Activated CD4-positive, alpha-beta T cell treated with anti-CD3 and anti-CD28 coated beads for 48 hours (primary cell): ENCODE measurements around the gene SCMH1.
"Not testable (repeated sequence)": the region's sequence is repeated elsewhere in the genome, so short reads cannot be mapped to it uniquely, and the experiment has no call there.

Source experiments
- DNase-seq: peaks from one replicate; pipeline ENCODE4 v3.0.0-alpha.2; 2020

Gene SCMH1

GRCh38 chr1:41144285-41144684, 97.8 kb downstream of the SCMH1 start:
- DNase-seq = no peak

DNA sequence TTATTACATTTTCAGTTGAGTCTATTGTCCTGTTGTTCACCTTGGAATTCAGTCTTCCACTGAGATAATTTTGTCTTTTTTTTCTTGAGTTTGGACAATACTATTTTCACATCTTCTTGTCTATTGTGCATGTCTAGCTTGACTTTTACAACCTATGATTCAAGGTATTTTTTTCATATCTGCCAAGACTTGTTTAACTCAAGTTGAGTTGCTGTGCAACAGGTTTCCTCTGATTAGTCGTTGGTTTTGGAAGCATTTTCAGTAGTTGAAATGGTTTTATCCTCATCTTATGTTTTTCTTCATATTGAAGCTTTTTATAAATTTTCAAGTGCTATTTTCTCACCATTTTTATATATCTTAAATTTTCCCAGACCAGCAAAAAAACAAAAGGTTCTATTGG, 103.6 kb downstream of the SCMH1 start:
- no peak for DNase-seq

GRCh38 chr1:41135196-41135947, 106.7 kb downstream of the SCMH1 start:
- no peak for DNase-seq

DNA sequence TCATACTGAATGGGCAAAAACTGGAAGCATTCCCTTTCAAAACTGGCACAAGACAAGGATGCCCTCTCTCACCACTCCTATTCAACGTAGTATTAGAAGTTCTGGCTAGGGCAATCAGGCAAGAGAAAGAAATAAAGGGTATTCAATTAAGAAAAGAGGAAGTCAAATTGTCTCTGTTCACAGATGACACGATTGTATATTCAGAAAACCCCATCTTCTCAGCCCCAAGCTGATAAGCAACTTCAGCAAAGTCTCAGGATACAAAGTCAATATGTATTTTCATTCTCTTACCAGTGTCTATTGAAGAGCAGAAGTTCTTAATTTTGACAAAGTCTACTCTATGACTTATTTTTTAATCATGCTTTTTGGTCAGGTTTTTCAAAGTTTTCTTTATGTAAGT, 107.8 kb downstream of the SCMH1 start:
- not testable (repeated sequence) for DNase-seq

DNA sequence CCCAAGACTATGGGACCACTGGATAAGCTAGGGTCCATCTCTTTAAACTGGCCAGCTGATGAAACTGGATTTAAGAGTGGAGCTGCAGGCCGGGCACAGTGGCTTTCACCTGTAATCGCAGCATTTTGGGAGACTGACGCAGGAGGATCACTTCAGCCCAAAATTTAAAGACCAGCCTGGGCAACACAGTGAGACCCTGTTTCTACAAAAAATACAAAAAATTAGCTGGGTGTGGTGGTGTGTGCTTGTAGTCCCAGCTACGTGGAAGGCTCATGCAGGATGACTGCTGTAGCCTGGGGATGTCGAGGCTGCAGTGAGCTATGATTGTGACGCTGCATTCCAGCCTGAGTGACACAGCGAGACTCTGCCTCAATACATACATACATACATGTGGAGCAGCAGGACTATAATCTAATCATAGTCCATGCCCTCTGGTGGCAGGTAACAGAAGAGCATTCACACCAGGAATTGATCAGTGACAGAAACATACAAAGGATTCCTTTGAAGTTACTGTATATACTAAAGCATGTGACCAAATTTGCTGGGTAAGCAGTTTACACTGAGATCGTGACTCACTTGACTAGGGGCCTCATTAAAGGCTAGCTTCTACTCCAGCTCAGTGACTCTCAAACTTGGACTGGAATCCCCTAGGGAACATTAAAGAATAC, 119.1 kb downstream of the SCMH1 start:
- peak; percentile 21 for DNase-seq

DNA sequence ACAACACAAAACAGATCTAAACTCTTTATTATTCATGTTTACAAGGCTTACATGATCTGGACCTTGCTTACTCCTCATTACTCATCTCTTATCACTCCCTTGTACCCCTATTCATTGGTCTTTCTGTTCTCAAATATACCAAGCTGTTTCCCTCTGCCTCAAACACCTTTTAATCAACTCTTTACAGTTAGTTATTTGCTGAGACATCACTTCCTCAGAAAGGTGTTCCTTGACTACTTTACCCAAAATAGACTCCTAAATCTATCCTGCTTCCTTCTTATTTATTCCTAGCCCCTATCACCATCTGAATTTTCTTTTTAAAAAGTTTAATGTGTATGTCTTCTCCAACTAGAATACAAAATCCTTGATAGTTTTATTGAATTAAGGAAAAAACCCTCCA, 120.0 kb downstream of the SCMH1 start:
- DNase-seq = no peak

DNA sequence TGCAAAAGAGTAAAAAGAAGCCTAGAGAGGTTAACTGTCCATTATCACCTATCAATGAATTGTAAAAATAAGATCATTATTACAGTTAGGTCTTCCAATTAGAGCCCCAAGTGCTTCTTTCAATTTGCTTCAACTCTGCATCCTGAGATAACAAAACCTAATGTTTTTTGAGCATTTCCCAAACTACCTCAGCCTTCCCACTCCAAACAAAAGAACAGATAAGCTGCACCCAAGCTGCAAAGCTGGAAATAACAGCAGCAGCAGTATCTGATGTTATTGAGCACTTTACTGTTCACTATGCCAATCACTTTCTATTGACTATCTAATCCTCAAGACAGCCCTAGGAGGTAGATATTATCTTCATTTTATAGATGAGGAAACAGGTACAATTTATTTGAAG, 123.5 kb downstream of the SCMH1 start:
- DNase-seq = no peak

DNA sequence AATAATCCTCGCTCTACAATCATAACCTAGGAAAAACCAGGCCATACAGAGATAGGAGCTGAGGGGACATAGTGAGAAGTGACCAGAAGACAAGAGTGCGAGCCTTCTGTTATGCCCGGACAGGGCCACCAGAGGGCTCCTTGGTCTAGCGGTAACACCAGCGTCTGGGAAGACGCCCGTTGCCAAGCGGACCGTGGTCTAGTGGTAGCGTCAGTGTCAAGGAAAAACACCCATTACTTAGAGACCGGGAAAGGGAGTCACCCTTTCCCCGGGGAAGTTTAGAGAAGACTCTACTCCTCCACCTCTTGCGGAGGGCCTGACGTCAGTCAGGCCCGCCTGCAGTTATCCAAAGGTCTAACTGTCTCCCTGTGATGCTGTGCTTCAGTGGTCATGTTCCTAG, 124.9 kb downstream of the SCMH1 start:
- not testable (repeated sequence) for DNase-seq

DNA sequence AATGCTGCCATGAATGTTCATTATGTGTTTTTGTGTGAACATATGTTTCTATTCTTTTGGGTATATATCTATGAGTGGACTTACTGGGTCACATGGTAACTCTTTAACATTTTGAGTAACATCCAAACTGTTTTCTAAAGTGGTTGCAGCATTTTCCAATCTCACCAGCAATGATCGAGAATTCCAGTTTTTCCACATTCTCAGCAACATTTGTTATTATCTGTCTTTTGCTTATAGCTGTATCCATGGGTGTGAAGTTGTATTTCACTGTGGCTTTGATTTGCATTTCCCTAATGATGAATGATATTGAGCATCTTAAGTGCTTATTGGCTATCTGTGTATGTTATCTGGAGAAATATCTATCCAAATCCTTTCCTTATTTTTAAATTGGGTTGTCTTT, 131.4 kb downstream of the SCMH1 start:
- DNase-seq = no peak

GRCh38 chr1:41110286-41110685, 131.8 kb downstream of the SCMH1 start:
- DNase-seq = no peak

GRCh38 chr1:41109310-41110197, 132.6 kb downstream of the SCMH1 start:
- no peak for DNase-seq

GRCh38 chr1:41108696-41109275, 133.3 kb downstream of the SCMH1 start:
- DNase-seq = no peak

- DNase-seq = no peak
These were observed 138.3 kb downstream of the SCMH1 start for GRCh38 chr1:41103766-41104165.

GRCh38 chr1:41102653-41103052, 139.5 kb downstream of the SCMH1 start:
- no peak for DNase-seq

- no peak for DNase-seq
These were observed 140.0 kb downstream of the SCMH1 start for GRCh38 chr1:41101950-41102607.

DNA sequence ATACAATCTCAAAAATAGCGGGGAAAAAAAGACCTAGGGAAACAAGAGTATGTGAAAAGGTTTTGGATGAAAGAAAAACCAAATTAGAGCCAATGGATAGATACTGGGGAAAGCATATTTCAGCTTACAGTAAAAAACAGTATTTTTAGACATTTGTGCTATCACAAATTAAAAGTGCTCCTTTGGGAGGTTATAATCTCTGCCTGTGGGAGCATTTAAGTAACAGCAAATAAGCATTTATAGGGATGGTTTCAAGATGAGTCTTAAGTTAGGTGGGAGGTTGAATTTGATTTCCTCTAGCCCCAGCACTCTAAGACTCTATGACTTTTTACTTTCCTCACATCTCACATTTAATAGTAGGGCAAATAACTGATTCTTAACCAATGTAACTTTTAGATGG, 141.0 kb downstream of the SCMH1 start:
- no peak for DNase-seq

DNA sequence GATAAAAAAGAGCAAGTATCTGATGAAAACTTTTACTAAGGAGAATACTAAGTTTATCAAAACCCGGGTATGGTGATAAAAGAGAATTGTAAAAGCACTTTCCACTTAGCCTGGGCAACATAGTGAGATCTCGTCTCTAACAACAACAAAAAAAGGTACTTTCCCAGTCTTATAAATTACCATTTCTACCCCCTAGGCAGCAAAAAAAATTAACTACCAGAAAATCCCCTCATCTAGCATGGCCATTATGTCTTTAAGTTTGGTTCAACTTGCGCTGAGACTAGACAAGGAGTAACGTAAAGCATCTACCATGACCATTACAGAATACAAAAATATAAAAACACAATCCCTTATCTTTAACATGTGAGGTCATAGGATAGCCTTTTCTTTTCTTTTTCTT, 141.9 kb downstream of the SCMH1 start:
- no peak for DNase-seq

DNA sequence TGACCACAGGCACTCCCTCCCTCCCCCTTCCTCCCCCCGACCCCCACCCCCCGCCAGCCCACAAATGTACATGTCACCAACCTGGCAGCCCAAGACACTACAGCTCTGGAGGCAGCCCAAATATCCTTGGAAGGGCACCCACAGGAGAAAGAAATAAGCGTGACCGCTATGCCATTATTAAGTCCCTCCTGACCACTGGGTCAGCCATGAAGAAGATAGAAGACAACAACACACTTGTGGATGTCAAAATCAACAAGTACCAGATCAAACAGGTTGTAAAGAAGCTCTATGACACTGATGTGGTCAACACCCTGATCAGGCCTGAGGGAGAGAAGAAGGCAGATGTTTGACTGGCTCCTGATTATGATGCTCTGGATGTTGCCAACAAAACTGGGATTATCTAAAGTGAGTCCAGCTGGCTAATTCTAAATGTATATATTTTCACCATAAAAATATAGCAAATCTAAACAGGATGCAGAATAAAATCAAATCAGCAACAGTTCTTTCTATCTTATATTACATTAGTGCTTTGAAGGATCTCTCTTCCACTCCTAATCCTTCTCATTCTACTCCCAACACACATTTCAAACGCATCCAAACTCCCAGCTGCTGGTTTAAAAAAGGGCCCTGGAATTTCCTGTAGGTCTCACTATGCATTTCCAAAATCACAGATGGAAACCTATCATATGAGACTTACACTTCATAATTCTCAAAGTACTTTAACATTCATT, 143.2 kb downstream of the SCMH1 start:
- no peak for DNase-seq

GRCh38 chr1:41097105-41097504, 145.0 kb downstream of the SCMH1 start:
- no peak for DNase-seq

GRCh38 chr1:41093826-41094225, 148.3 kb downstream of the SCMH1 start:
- no peak for DNase-seq

- DNase-seq = no peak
These were observed 155.2 kb downstream of the SCMH1 start for GRCh38 chr1:41086921-41087320.

DNA sequence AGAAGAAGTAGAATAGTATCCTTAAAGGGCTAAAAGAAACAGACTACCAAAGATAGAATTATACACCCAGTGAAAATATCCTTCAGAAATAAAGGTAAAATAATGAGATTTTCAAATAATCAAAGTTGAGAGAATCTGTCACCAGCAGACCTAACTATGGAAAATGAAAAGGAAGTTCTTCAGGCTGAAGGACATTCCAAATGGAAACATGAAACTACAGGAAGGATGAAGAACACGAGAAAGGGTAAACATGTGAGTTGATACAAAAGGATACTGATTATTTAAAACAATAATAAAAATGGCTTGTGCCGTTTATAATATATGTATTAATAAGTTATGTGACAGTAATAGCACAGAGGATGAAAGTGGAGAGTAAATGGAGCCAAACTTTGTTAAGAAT, 163.5 kb downstream of the SCMH1 start:
- DNase-seq = no peak
